ENCODE results near the gene ERLEC1. TPM values are rescaled to one million over a fixed set of nuclear protein-coding genes. Genes with fewer than 3 reads are reported as not detected.

ERLEC1 gene
- total RNA-seq, 1 experiment from 2014 or later: 70.2 TPM

Small RNAs within 50 kb of the gene (small RNA-seq; reads per million reads assigned to genes)
- not detected for gene MIR3682

Other genes starting within 250 kb of the ERLEC1 start
- 21.3 and 27.4 TPM in 2 replicates for gene CHAC2, start 19.2 kb upstream of the ERLEC1 start, total RNA-seq (2014; rRNA removed; shearing (Covaris generic))
- gene ASB3, start 91 bp upstream of the ERLEC1 start, total RNA-seq (2014; rRNA removed; shearing (Covaris generic)): 16.0 and 16.4 TPM in 2 replicates
- 0.70 and 1.2 TPM in 2 replicates for gene GPR75, start 72.9 kb downstream of the ERLEC1 start, total RNA-seq (2014; rRNA removed; shearing (Covaris generic))
- 31.2 and 39.2 TPM in 2 replicates for gene PSME4, start 183.9 kb downstream of the ERLEC1 start, total RNA-seq (2014; rRNA removed; shearing (Covaris generic))

Data from HT1080 (cell line).